Epidermal melanocyte (primary cell): Measurements from ENCODE around the gene RMDN2.

Experiments used
- DNase-seq: peaks from one replicate; pipeline ENCODE4 v3.0.0; 2011; ENCODE audit warnings: low spot score; ENCODE audit not compliant: insufficient read length

RMDN2 gene

DNA sequence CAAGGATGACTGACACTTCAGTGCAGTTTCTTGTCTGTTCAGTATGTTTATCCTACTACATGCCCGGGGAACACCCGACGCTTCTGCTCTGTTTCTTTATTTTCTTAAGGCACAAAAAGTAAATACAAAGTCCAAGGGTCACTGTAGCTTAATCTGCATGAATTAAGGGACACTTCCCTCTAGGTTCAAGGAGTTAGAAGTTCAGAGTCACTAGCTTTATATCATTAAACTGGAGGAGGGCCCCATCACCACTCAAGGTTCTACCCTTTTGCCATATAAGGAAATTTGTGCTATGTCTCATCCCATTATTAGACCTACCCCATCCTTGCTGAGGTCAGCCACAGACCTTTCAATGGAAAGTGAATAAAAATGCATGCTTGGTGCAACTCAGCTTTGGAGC, 27.6 kb upstream of the RMDN2 start:
- no peak for DNase-seq

DNA sequence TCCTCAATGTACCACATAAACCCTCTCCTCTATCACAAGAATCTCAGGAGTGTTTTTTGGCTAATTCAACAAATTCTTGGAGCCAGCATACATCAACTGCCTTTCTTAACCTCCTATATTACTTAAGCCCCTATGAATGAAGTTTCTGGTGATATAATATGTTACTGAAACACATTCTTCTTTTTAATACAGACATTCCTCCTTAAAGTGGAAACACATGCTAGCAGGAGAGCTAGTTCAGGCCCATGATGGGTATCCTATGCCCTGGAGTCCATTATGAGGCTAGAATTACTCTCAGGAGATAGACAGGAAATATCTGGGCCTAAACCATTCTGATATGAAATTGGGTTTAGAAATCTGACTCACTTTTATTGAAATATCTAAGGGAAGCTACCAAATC, 26.6 kb upstream of the RMDN2 start:
- DNase-seq: peak; percentile 39

DNA sequence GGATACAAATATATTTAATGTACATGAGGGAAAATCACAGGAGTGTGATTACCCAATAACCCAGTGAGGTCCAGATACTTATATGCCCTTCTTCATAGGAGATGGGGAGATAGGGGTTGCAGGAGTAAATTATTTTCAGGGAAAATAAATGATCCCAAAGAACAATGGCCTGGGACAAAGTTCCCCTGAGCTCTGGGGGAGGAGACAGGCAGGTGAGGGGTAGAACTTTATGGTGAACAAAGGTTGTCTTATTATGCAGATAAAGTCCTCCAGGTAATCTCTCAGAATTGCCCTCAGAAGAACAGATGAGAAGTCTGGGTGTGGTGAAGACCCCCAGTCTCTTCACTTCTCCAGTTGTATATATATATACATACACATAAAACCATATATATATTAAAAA, 22.1 kb upstream of the RMDN2 start:
- DNase-seq: no peak

DNA sequence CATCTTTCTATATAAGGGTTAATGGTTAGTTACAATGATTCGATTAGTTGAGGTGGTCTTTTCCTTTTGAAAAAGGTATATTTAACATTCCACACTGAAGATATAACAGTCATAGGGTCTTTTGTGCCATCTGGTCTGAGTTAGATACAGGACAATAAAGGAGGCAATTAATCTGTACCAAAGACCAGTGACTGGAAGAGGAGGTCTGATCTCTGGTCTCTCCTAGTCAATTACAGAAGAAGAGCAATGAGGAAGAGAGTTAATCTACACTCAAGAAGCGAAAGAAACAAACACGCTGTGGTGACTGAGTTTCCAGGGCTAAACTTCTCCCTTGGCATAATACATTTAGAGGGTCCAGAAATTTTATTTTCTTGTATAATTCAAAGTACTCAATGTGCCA, 20.7 kb upstream of the RMDN2 start:
- DNase-seq: no peak

DNA sequence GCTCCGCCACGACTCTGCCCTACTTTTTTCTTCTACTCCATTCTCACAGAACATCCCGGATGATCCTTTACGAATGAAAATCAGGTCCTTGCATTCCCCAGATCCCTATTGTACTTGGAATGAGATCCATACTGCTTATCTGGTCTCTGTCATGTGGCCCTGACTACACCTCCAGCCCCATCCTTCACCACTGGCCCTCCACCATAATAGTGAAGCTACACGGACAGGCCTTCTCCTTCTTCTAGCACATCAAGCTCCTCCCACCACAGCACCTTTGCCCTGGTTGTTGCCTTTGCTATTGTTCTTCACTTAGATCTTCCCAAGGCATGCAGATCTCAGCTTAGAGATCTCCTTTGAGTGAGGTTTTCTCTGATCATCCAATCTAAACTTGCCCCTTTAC, 20.1 kb upstream of the RMDN2 start:
- no peak for DNase-seq

DNA sequence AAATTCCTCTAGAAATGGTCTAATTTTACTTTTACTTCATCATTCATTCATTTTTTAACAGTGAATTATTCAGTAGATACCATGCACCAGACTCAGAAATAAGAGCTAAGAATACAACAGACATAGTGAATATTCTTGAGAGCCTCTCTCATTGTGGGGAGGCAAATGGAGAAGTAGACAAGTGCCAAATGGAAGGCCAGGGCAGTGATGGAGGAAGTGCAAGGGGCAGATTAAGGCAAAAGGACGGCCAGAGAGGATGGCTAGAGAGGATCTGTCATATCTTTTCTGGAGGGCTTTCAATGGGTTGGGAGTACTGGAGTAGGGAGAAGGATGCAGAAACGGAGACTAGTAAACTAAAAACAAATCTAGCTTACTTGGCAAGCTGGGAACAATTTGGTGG, 19.0 kb upstream of the RMDN2 start:
- no peak for DNase-seq

DNA sequence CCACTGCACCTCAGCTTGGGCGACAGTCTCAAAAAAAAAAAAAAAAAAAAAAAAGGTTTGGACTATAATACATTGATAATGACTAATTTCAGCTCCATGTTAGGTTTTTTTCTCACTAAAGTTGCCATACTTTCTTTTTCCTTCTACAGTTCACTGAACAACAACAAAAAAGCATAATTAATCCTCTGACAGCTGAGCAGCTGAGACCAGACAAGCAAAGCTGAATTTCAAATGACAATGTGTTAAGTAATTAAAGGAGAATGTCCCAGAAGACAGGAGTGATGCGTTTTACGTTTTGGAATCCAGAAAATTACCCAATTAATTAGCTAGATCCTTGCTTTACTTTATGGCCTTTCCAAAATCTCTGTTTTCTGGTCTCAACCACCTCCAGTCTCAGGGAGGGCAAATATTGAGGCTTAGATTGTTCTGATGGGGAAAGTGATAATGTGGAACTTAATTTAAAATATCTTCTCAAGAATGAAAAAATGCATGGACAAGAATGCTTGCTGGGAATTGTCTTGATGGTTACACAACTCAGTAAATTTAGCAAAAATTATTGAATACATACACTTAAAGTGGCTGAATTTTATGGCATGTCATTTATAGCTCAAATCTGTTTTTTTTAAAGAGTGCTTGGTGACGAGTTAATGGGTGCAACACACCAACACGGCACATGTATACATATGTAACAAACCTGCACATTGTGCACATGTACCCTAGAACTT, 17.4 kb upstream of the RMDN2 start:
- DNase-seq: no peak

DNA sequence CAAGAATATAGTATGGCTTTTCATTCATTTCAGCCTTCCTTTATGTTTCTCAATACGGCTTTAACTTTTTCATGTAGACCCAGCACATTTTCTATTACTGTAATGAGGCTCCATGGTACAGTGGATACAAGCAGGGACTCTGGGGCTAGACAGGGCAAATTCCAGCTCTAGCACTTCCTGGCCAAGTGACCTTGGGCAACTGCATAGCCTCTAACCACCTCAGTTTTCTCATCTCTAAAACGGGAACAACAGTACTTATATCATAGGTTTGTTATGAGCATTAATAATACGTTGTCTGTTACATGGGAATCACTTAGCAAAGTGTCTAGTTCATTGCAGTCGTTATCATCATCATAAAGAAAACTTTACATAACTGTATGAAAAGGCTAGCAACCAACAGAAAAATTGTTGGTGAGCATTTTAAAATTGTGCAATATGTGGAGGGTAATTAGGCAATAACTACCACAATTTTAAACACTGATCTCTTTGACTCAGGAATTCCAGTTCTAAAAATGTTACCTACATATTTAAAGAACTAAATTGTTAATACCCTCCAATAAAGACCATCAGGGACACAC, 13.7 kb upstream of the RMDN2 start:
- DNase-seq: no peak

DNA sequence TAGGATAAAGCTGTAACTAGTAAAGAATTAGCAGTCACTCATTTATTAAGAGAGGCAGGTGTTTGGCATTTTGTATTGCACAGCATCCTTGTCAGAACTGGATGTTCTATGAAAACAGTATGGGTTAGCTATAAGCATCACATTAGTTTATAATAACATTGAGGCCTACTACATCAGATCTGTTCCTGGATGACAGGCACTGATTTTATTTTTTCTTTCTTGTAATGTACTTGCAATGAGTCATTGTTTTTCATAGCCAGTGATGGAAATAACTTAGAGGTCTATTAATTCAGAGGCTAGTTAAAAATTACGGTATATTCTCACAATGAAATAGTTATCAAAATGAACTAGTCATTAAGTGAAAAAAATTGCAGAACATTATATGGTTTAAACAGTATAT, 13.0 kb upstream of the RMDN2 start:
- no peak for DNase-seq

DNA sequence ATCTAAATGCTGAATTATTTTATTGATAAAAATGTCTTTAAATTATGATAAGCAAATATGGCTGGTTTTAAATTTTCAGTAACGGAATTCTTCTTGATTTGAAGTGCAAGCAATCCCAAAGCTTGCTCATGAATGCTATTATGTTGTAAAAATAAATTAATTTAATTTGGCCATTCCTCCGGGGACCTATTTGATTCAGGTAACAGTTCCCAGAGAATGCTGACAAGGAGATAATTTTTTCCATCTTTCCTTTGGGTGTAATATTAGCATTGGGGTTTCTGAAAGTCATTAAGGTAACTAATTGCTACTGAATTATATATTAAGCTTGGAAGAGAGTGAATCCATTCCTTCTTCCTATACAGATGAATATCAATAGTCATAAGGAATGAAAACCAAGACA, 12.5 kb upstream of the RMDN2 start:
- DNase-seq: no peak

DNA sequence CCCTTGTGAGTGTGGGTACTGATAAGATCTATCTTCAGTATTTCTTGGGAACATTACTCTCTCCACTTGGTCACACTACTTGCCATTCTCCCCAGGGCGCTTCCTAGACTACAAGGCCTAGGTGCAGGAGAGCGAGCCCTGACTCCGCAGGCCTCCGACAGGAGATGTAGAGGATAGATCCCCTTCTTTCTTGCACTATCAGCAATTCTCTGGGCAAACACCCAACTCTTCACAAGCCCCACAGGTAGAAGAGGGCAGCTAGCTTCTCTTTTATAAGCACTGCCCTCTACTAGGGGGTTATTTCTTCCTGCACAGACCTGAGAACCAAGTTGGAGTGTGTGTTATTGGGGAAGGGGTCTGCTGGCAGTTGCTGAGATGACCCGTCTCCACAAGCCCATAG, 10.7 kb upstream of the RMDN2 start:
- DNase-seq: no peak

DNA sequence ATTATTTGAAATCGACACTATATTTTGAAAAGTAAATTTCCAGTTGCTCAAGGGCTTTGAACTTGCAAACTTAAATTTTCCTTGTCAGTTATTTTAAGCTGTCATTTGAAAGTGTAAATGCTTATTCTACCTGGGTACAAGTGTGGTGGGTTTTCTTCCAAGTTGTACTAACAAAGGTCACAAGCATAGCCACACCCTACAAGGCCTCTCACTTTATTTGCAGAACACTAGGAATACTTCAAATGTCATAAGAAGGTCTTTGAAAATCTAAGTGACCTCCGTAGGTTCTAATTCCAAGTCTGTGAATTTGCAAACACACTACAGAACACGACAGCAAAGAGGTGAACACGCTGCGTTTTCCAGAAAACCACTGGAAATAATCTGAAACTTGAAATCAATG, 9.3 kb upstream of the RMDN2 start:
- no peak for DNase-seq

DNA sequence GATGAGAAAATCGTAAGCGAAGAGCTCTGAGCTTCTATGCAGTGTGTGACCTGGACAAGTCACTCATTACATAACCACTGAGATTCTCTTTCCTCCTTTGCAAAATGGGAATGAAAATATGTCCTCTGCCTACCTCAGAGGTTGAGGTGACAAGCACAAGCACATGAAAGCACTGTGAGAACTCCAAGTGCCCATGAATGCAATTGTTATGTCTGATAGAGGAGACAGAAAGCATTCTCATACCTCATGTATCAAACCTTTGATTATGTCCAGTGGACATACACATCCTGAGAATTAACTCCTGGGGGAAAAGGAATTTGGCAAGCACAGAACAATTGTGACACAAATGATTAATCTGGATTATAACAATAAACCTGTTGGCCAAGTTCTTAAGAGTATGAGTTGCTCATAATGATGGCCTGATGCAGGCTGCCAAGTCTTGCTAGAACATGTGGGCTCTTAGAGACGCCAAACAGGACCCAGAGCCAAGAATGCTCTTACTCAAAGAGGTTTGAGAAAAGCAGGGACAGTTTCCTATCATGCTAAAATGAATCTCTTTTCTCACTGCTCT, 8.5 kb upstream of the RMDN2 start:
- DNase-seq: no peak

DNA sequence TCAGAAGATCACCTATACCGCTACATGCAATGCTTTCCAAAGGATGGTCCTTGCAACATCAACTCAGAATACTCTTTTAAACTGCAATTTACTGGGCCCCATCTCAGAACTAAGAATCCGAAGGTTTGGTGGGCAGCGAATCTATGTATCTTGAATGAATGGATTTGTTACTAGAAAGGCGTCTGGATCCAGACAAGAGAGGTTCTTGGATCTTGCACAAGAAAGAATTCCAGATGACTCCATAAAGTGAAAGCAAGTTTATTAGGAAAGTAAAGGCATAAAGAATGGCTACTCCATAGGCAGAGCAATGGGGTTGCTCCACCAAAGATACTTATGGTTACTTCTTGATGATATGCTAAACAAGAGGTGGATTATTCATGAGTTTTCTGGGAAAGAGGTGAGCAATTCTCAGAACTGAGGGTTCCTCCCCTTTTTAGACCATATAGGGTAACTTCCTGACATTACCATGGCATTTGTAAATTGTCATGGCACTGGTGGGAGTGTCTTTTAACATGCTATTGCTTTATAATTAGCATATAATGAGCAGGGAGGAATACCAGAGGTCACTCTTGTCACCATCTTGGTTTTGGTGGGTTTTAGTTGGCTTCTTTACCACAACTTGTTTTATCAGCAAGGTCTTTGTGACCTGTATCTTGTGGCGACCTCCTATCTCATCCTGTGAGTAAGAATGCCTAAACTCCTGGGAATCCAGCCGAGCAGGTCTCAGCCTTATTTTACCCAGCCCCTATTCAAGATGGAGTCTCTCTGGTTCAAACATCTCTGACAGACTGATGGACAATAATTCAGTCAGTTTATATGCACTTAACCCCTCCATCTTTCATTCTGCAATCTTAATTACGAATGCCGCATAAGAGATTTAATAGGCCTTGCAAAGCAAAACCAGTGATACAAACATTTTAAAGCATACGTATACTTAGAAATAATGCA, 7.5 kb upstream of the RMDN2 start:
- no peak for DNase-seq

DNA sequence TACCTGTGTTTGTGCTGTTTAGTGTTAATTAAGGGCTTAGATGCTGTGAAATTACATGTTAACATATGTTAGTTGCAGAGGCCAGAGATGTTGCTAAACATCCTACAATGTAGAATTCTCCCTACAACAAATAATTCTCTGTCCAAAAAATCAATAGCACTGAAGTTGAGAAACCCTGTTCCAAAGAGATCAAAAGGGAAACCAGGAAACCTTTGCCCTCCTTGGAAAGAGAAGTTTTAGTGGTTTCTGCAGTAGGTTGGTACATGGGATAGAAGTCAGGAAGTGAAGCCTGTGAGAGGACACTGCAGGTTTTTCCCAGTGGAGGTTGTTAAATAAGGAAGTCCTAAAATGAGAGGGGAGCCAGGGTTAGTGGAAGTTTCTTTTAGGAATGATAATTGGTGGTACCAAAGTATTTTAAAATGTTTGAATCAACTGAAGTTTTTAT, 6.3 kb upstream of the RMDN2 start:
- no peak for DNase-seq

DNA sequence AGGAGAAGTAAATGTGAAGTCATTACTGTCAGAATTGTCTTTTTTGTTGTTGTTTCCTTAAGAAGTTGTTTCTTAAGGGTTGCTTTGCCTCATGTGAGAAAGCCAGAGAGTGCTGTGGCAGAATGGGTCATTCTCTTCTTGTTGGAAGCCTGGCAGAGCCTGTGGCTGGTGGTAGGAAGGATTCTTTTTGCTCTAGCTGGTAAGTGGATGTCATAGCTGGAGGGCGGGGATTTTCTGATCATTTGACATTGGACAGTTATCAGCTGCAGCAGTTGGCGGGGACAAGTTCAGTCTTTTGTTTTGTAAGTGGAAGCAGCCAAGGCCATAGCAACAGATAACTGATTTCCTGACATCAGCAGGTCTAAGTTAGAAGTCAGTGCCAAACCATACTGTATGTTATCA, 5.5 kb upstream of the RMDN2 start:
- DNase-seq: no peak

DNA sequence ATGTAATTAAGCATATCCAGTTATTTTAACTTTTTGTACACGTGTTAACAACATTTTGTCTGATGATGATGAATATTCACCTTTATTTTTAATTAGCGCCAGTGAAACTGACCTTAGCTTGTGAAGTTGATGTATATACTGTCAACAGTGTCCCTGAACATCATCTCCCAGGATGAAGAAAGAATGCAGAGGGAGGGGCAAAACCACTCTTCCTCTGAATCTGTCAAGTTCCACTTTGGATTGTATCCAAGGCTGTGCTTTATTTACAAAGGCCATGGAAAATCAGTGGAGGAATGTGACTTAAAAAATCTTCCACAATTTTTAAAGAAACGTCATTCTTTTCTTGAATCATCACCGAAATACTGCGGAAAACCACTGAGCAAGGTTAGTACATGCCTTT, 4.5 kb upstream of the RMDN2 start:
- no peak for DNase-seq

DNA sequence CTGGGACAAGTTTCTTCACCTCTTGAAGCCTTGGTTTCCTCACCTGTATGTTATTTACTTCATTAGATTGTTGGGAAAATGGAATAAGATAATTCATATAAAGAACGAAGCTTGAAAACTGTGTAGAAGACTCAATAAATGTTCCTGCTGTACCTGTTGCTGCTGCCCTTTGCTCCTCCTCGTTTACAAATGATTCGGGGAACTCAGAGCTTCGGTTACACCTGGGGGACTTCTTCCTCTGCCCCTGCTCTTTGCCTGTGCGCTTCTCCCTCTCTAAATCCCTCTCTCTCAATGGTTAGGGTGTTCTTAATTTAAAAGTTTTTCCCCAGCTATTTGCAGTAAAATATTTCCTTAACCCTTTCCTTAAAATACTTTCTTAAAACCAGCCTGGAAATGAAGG, 3.3 kb upstream of the RMDN2 start:
- DNase-seq: no peak

DNA sequence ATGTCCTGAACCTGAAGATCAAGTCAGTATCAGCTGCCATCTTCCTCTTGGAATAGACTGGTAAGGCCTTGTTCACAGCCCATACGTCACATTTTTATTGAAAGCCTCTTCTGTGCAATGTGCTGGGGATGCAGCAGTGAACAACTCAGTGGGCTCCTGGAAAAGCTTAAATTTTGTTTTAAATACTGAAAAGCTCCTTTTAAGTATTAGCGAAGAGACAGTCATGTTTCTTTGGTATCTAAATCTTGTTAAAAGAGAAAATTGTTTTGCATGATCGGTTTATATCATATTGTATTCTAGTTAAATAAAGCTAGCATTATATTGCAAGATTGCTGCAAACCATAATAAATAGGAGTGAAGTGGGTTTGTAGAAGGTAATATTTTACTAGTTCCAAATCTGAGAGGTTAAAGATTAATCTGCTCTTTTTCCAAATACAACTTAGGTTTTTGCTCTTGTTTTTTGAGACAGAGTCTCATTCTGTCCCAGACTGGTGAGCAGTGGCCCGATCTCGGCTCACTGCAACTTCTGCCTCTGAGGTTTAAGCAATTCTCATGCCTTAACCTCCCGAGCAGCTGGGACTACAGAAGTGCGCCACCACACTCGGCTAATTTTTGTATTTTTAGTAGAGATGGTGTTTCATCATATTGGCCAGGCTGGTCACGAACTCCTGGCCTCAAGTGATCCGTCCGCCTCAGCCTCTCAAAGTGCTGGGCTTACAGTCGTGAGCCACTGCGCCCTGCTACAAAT, 1.6 kb upstream of the RMDN2 start:
- DNase-seq: no peak

DNA sequence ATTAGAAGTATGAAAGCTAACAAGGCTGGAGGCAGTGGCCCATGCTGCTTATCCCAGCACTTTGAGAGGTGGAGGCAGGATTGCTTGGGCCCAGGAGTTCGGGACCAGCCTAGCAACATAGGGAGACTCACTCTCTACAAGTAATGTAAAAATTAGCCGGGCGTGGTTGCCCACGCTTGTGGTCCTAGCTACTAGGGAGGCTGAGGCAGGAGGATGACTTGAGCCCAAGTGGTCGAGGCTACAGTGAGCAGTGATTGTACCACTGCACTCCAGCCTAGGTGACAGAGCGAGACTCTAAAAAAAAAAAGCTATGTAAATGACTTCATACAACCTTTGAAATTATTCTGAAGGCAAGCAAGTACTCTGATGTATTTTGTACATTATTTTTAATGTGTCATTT, 1.5 kb downstream of the RMDN2 start:
- DNase-seq: no peak

DNA sequence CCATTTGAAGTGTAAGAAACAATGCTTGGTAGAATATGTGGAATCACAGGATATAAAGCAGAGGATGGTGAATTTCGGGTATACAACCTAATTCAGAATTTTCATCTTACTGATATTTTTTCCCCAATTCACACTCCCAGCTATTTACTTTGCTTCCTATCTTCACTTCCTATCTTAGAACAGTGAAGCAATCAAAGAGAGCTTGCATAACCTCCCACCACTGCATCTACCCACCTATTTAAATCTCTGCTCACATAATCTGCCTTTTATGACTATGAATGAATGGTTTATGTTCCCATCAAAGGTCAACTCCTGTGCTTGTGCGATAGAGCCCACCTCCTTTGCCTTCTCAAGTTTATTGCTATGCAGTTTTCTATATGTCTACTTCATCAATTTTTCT, 3.3 kb downstream of the RMDN2 start:
- no peak for DNase-seq
